Hematopoietic multipotent progenitor cell (in vitro differentiated cells): ENCODE measurements around the gene PTBP1. TPM values are rescaled to one million over a fixed set of nuclear protein-coding genes. Genes with fewer than 3 reads are reported as not detected.
"Not testable (repeated sequence)": the region's sequence is repeated elsewhere in the genome, so short reads cannot be mapped to it uniquely, and the experiment has no call there.

Experiments
- DNase-seq, 3 donors: peaks; one replicate each; pipeline ENCODE4 v3.0.0-alpha.2; 2011 to 2015; ENCODE audit warnings: low read depth in 2 of 3, low spot score in 2 of 3
- total RNA-seq: library from RNA; depleted of rRNA; stranded (reverse); fragments of >200 nt; gene quantifications from one replicate; pipeline ENCODE4 v1.2.3, GENCODE V29; 2012

PTBP1 gene
- total RNA-seq, 1 donor, result 348 TPM

GRCh38 chr19:807627-808422 lies 10.6 kb downstream of the PTBP1 start:
- no peak for DNase-seq

GRCh38 chr19:808423-808775 lies 11.1 kb downstream of the PTBP1 start:
- no peak for DNase-seq

- DNase-seq, result no peak
These were observed 13.0 kb downstream of the PTBP1 start for GRCh38 chr19:810077-810855.

- no peak for DNase-seq
These were observed 13.7 kb downstream of the PTBP1 start for GRCh38 chr19:810883-811489.

- no peak for DNase-seq
These were observed 14.3 kb downstream of the PTBP1 start for GRCh38 chr19:811506-812048.

- no peak for DNase-seq
These were observed 14.9 kb downstream of the PTBP1 start for GRCh38 chr19:812049-812746.

GRCh38 chr19:812747-813218 lies 15.5 kb downstream of the PTBP1 start:
- DNase-seq, result no peak

- DNase-seq, result no peak
These were observed 16.2 kb downstream of the PTBP1 start for GRCh38 chr19:813219-814151.

GRCh38 chr19:814152-815078 lies 17.2 kb downstream of the PTBP1 start:
- DNase-seq, result no peak

GRCh38 chr19:815079-815774 lies 18.0 kb downstream of the PTBP1 start:
- DNase-seq, result no peak

- DNase-seq, result no peak
These were observed 18.7 kb downstream of the PTBP1 start for GRCh38 chr19:815775-816499.

- no peak for DNase-seq
These were observed 19.2 kb downstream of the PTBP1 start for GRCh38 chr19:816500-816857.

- not testable (repeated sequence) for DNase-seq
These were observed 23.0 kb downstream of the PTBP1 start for GRCh38 chr19:820212-820611.

- no peak for DNase-seq
These were observed 24.1 kb downstream of the PTBP1 start for GRCh38 chr19:821231-821824.

- no peak for DNase-seq
These were observed 24.7 kb downstream of the PTBP1 start, which contains the start of gene PLPPR3 for GRCh38 chr19:821825-822503. Gene PLPPR3, minus strand, starts transcription at chr19:821955. Its CDS starts 396 bp downstream, at chr19:821559.

- DNase-seq, result no peak
These were observed 26.4 kb downstream of the PTBP1 start for GRCh38 chr19:823565-824121.
